Measurements from ENCODE around the gene LIPI. TPM values are rescaled to one million over a fixed set of nuclear protein-coding genes. Genes with fewer than 3 reads are reported as not detected.

The LIPI gene
- polyA plus RNA-seq, 1 donor from 2014 or later = not detected

DNA sequence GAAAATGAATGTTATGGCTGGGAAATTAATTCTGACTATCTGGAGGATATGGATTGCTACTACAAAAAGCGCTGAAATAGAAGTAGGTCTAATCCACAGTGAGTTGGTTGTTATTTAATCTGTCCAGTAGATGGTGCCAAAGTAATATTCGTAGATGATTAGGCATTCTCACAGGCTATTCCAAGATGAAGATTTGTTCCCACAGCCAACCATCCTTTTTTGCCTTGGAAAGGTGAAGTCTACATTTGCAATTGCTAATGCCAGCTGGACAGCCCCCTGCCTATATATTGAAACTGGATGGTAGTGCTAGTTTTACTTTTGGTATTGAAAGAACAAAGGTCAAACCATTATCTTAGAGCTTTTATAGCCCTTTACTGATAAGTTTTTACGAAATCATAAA, 49.0 kb upstream of the LIPI start:
- Histone ChIP-seq H3K9me3 (ENCODE audit: low read length) (no peaks in the 10 kb centered on the region), H3K4me2 (ENCODE audit: low read length) (no peak overlapping the region)

DNA sequence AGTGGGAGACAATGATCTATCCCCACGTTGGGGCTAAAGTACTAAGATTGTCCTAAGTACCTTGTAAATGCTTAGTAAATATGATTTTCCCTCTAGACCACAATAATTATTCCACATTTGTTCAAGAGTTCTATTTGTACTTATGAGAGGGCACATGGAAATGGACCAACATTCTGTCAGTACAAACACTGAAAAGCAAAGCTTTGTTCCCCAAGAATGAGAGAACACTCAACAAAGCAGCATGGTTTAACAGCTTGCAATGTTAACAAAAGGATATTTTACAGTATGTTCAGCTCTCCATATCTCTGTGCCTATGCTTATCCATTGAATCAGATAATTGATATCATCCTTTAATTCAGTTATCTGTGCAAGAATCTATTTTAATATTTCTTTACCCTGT, 40.6 kb upstream of the LIPI start:
- no peaks in the 10 kb centered on the region for H3K9me2 ChIP-seq (ENCODE audit: insufficient read depth, low read length)
- no peaks in the 10 kb centered on the region for H3K27me3 ChIP-seq (ENCODE audit: insufficient read depth, low read depth, low read length)
- no peak overlapping the region for H2AFZ ChIP-seq (ENCODE audit: low read depth, low read length)
- H3K79me2 ChIP-seq (replicated peaks; ENCODE audit: insufficient read depth, low read length) = no peaks in the 10 kb centered on the region
- no peak overlapping the region for H3K4me2 ChIP-seq (ENCODE audit: low read length)
- H4K20me1 ChIP-seq (ENCODE audit: insufficient read depth) = no peaks in the 10 kb centered on the region
- no peaks in the 10 kb centered on the region for H3K9me3 ChIP-seq (ENCODE audit: low read length)
- H3K27ac ChIP-seq (ENCODE audit: low read length) = no peak overlapping the region
- no peak overlapping the region for H3K4me3 ChIP-seq (ENCODE audit: low read length)
- no peaks in the 10 kb centered on the region for H3F3A ChIP-seq (ENCODE audit: insufficient read depth, low read length, poor library complexity, severe bottlenecking)
- H3K9ac ChIP-seq (ENCODE audit: low read length) = no peak overlapping the region
- H3K36me3 ChIP-seq (ENCODE audit: insufficient read depth, low read length) = no peaks in the 10 kb centered on the region
- TF ChIP-seq POLR2AphosphoS5 (IDR thresholded peaks at IDR 0.05) (no peak), TAF1 (IDR thresholded peaks at IDR 0.05; ENCODE audit: low read depth) (no peak), RAD21 (conservative IDR thresholded peaks at IDR 0.05) (no peak), EZH2 (IDR thresholded peaks at IDR 0.05; ENCODE audit: borderline replicate concordance, insufficient read depth, low read length, poor library complexity, severe bottlenecking) (no peak), MXI1 (conservative IDR thresholded peaks at IDR 0.05; ENCODE audit: poor library complexity, severe bottlenecking) (no peak), SMC3 (conservative IDR thresholded peaks at IDR 0.05; ENCODE audit: poor library complexity) (no peak), EP300 (conservative IDR thresholded peaks at IDR 0.05; ENCODE audit: poor library complexity, severe bottlenecking) (no peak)
- TF ChIP-seq, protein P1, sequence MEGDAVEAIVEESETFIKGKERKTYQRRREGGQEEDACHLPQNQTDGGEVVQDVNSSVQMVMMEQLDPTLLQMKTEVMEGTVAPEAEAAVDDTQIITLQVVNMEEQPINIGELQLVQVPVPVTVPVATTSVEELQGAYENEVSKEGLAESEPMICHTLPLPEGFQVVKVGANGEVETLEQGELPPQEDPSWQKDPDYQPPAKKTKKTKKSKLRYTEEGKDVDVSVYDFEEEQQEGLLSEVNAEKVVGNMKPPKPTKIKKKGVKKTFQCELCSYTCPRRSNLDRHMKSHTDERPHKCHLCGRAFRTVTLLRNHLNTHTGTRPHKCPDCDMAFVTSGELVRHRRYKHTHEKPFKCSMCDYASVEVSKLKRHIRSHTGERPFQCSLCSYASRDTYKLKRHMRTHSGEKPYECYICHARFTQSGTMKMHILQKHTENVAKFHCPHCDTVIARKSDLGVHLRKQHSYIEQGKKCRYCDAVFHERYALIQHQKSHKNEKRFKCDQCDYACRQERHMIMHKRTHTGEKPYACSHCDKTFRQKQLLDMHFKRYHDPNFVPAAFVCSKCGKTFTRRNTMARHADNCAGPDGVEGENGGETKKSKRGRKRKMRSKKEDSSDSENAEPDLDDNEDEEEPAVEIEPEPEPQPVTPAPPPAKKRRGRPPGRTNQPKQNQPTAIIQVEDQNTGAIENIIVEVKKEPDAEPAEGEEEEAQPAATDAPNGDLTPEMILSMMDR (IDR thresholded peaks at IDR 0.05; ENCODE audit: poor library complexity, severe bottlenecking) = no peak

More for the DNA sequence above, 49.0 kb upstream of the LIPI start:
- Histone ChIP-seq H2AFZ (ENCODE audit: low read depth, low read length) (no peak overlapping the region), H3K27ac (ENCODE audit: low read length) (no peak overlapping the region), H3K9ac (ENCODE audit: low read length) (no peak overlapping the region), H3K9me2 (ENCODE audit: insufficient read depth, low read length) (no peaks in the 10 kb centered on the region), H3F3A (ENCODE audit: insufficient read depth, low read length, poor library complexity, severe bottlenecking) (no peaks in the 10 kb centered on the region), H3K27me3 (ENCODE audit: insufficient read depth, low read depth, low read length) (no peaks in the 10 kb centered on the region), H3K36me3 (ENCODE audit: insufficient read depth, low read length) (no peaks in the 10 kb centered on the region), H4K20me1 (ENCODE audit: insufficient read depth) (no peaks in the 10 kb centered on the region), H3K79me2 (replicated peaks; ENCODE audit: insufficient read depth, low read length) (no peaks in the 10 kb centered on the region), H3K4me3 (ENCODE audit: low read length) (no peak overlapping the region)
- TF ChIP-seq TAF1 (IDR thresholded peaks at IDR 0.05; ENCODE audit: low read depth) = no peak
- peak; percentile 87 for TF ChIP-seq SMC3 (conservative IDR thresholded peaks at IDR 0.05; ENCODE audit: poor library complexity)
- TF ChIP-seq MXI1 (conservative IDR thresholded peaks at IDR 0.05; ENCODE audit: poor library complexity, severe bottlenecking) = no peak
- TF ChIP-seq POLR2AphosphoS5 (IDR thresholded peaks at IDR 0.05) = no peak
- no peak for TF ChIP-seq EP300 (conservative IDR thresholded peaks at IDR 0.05; ENCODE audit: poor library complexity, severe bottlenecking)
- TF ChIP-seq RAD21 (conservative IDR thresholded peaks at IDR 0.05) = peak; percentile 90
- no peak for TF ChIP-seq EZH2 (IDR thresholded peaks at IDR 0.05; ENCODE audit: borderline replicate concordance, insufficient read depth, low read length, poor library complexity, severe bottlenecking)
- TF ChIP-seq, protein P1 (IDR thresholded peaks at IDR 0.05; ENCODE audit: poor library complexity, severe bottlenecking) = peak; percentile 86
- no peak for TF ChIP-seq REST (IDR thresholded peaks at IDR 0.05; ENCODE audit: borderline replicate concordance)

Data from neural cell (in vitro differentiated cells).